ENCODE results near the gene AOPEP. TPM values are rescaled to one million over a fixed set of nuclear protein-coding genes. Genes with fewer than 3 reads are reported as not detected.

The AOPEP gene
- total RNA-seq, 4 donors from 2014 or later: 149 to 306 (median 193) TPM

GRCh38 chr9:94812343-94812742 lies 85.8 kb downstream of the AOPEP start:
- 79% methylated on average over 2 of the region's 2 CpGs for WGBS
- Histone ChIP-seq H3K27me3 (no peaks in the 10 kb centered on the region), H3K4me3 (no peak overlapping the region), H3K36me3 (no peaks in the 10 kb centered on the region), H3K27ac (no peak overlapping the region), H3K9me3 (no peaks in the 10 kb centered on the region), H3K4me1 (peaks cover 14% of the 10 kb centered on the region)
- DNase-seq (ENCODE audit: low spot score in 2 of 2): no peak
- TF ChIP-seq POLR2AphosphoS5 (IDR thresholded peaks at IDR 0.05) (no peak), EP300 (IDR thresholded peaks at IDR 0.05) (no peak), POLR2A (IDR thresholded peaks at IDR 0.05) (no peak)
- TF ChIP-seq, protein P1, sequence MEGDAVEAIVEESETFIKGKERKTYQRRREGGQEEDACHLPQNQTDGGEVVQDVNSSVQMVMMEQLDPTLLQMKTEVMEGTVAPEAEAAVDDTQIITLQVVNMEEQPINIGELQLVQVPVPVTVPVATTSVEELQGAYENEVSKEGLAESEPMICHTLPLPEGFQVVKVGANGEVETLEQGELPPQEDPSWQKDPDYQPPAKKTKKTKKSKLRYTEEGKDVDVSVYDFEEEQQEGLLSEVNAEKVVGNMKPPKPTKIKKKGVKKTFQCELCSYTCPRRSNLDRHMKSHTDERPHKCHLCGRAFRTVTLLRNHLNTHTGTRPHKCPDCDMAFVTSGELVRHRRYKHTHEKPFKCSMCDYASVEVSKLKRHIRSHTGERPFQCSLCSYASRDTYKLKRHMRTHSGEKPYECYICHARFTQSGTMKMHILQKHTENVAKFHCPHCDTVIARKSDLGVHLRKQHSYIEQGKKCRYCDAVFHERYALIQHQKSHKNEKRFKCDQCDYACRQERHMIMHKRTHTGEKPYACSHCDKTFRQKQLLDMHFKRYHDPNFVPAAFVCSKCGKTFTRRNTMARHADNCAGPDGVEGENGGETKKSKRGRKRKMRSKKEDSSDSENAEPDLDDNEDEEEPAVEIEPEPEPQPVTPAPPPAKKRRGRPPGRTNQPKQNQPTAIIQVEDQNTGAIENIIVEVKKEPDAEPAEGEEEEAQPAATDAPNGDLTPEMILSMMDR (IDR thresholded peaks at IDR 0.05): no peak

DNA sequence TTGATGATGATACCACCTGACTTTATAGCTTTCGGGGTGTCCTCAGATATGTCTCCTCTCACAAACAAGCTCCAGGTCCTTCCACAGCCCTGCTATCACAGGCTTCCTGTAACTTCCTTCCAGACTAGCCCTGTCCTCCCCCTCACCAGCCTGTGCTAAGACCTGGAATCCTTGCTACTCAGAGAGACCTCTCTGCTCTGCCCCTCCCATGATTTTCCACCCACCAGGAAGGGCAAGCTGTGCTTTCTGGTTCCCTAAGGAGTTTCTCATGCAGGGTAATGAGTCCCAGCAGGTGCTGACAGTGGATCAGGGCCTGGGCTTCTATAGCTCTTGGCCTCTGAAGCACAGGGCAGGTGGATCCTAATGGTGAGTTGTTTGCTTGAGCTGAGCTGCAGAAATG lies 86.9 kb downstream of the AOPEP start:
- WGBS: 92% methylated on average over 1 of the region's 1 CpG
- no peaks in the 10 kb centered on the region for H3K36me3 ChIP-seq
- no peak overlapping the region for H3K4me3 ChIP-seq
- H3K4me1 ChIP-seq: peaks cover 10% of the 10 kb centered on the region
- TF ChIP-seq, protein P1 (IDR thresholded peaks at IDR 0.05): no peak
- no peak for TF ChIP-seq EP300 (IDR thresholded peaks at IDR 0.05)
- TF ChIP-seq POLR2A (IDR thresholded peaks at IDR 0.05): no peak
- no peak for TF ChIP-seq POLR2AphosphoS5 (IDR thresholded peaks at IDR 0.05)
- H3K9me3 ChIP-seq: no peaks in the 10 kb centered on the region
- no peak for DNase-seq (ENCODE audit: low spot score in 2 of 2)
- no peak overlapping the region for H3K27ac ChIP-seq
- H3K27me3 ChIP-seq: no peaks in the 10 kb centered on the region

DNA sequence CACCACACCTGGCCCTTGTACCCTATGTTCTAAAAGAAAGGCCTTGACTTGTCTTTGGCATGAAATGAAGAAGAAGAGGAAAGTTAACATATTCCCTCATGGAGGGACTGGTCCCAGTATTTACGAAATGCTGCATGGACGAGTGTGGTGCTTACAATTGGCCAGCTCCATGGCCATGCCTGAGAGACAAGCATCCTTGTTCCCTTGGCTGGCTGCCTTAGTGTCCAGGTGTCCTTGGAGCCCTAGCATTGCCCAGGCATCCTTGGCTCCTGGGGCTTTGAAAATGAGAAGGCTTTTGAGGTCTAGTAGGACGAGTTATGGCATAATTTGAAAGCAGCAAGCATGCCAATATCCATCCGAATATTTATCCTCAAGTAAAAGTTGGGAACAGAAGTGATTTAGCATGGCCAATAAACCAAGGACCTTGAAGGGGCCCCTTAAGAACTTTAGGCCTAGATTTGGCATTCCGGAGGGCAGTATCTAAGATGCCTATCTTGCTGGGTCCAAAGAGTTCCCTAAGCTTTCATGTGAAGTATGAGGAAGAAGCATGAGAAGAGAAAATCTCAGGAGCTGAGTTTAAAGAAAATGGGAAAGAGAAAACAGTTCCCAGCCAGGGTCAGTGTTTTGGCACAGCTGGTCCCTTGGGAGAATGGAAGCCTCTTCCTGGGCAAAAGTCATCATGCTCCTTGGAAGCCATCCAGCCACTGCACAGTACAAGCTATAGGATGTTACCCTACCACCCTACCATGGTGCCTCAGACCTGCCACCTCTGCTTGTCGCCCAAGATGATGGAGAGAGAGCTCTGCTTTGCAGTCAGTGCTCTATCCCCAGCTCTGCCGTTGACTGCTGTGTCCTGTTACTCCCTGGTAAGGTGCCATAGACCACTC lies 91.0 kb downstream of the AOPEP start:
- Histone ChIP-seq H3K27me3 (no peaks in the 10 kb centered on the region), H3K9me3 (no peaks in the 10 kb centered on the region), H3K4me1 (peaks cover 28% of the 10 kb centered on the region), H3K4me3 (no peak overlapping the region), H3K27ac (no peak overlapping the region), H3K36me3 (no peaks in the 10 kb centered on the region)
- WGBS: 73% methylated on average over 7 of the region's 7 CpGs
- TF ChIP-seq EP300 (IDR thresholded peaks at IDR 0.05) (no peak), POLR2A (IDR thresholded peaks at IDR 0.05) (no peak), POLR2AphosphoS5 (IDR thresholded peaks at IDR 0.05) (no peak)
- TF ChIP-seq, protein P1 (IDR thresholded peaks at IDR 0.05): no peak
- no peak for DNase-seq (ENCODE audit: low spot score in 2 of 2)

DNA sequence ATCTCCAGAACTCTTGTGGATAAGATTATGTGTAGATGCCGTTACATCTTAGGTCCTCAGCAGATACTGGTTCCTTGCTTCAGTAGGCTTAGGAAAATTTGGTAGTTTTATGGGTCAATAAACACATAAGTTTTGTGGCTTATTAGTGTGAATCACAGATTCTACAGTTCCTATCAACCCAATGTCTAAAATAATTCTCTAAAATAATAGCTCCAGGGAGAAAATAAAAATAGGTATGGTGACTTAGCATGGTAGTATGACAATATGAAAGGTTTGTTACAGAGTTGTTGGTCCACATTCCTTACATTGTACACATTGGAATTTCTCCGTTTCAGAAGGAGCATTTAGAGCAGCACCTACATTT lies 91.7 kb downstream of the AOPEP start:
- H3K4me1 ChIP-seq: peaks cover 28% of the 10 kb centered on the region
- no peak for DNase-seq (ENCODE audit: low spot score in 2 of 2)
- WGBS: 70% methylated on average over 2 of the region's 2 CpGs

GRCh38 chr9:94819161-94819687 lies 92.7 kb downstream of the AOPEP start:
- no peak overlapping the region for H3K4me3 ChIP-seq
- H3K27me3 ChIP-seq: no peaks in the 10 kb centered on the region
- WGBS: 31% methylated on average over 8 of the region's 8 CpGs
- TF ChIP-seq POLR2A (IDR thresholded peaks at IDR 0.05) (no peak), POLR2AphosphoS5 (IDR thresholded peaks at IDR 0.05) (no peak), EP300 (IDR thresholded peaks at IDR 0.05) (no peak)
- TF ChIP-seq, protein P1 (IDR thresholded peaks at IDR 0.05): no peak
- DNase-seq (ENCODE audit: low spot score in 2 of 2): no peak
- peak overlapping the region; percentile 49 for H3K27ac ChIP-seq
- peaks cover 28% of the 10 kb centered on the region for H3K4me1 ChIP-seq
- no peaks in the 10 kb centered on the region for H3K9me3 ChIP-seq
- no peaks in the 10 kb centered on the region for H3K36me3 ChIP-seq

More for the DNA sequence above, 91.7 kb downstream of the AOPEP start:
- Histone ChIP-seq H3K9me3 (no peaks in the 10 kb centered on the region), H3K36me3 (no peaks in the 10 kb centered on the region), H3K27ac (peak overlapping the region; percentile 49), H3K27me3 (no peaks in the 10 kb centered on the region), H3K4me3 (no peak overlapping the region)
- TF ChIP-seq EP300 (IDR thresholded peaks at IDR 0.05) (no peak), POLR2A (IDR thresholded peaks at IDR 0.05) (no peak), POLR2AphosphoS5 (IDR thresholded peaks at IDR 0.05) (no peak)
- TF ChIP-seq, protein P1 (IDR thresholded peaks at IDR 0.05): no peak

Measured in suprapubic skin (tissue), 4 donors.